ENCODE results near the gene DMRTB1. TPM values are rescaled to one million over a fixed set of nuclear protein-coding genes. Genes with fewer than 3 reads are reported as not detected.

The DMRTB1 gene
- total and polyA plus RNA-seq, 9 of the 15 experiments (the other 6 are each of a cell fraction or from before 2014, with no cell fraction given): 0.06 to 0.35 (median 0.13) TPM; not detected in 3

DNA sequence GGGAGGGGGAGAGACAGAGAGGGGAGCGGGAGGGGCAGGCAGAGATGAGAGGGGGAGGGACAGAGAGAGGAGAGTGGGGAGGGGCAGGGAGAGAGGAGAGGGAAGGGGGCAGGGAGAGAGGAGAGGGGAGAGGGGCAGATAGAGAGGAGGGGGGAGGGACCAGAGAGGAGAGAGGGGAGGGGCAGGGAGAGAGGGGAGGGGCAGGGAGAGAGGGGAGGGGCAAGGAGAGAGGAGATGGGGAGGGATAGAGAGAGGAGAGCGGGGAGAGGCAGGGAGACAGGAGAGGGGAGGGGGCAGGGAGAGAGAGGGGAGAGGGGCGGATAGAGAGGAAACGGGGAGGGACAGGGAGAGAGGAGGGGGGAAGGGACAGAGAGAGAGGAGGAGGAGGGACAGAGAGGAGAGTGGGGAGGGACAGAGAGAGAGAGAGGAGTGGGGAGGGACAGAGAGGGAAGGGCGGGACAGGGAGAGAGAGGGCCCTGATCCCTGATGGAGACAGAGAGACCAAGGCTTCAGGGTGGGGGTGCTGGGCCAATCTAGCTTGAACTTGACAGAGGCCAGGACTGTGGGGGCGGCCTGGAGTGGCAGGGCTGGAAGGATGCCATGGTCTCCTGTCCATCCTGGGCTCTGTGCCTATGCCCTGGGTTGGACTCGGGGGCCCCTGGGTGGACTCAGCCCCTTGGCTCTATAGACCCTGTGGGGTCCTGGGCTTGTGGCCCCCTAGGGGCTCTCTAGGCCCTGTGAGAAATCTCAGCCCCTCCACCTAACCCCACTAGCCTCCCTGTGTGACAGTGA, 43.6 kb downstream of the DMRTB1 start:
- peaks cover 8% of the 10 kb centered on the region for H4K20me1 ChIP-seq (replicated peaks; ENCODE audit: control insufficient read depth, insufficient read depth, low read length)
- no peak for FAIRE-seq

More for the DNA sequence above, 43.6 kb downstream of the DMRTB1 start:
- ATAC-seq (peak; percentile 37), DNase-seq (ENCODE audit: extremely low read depth in 1 of 4, low spot score in 3 of 4) (peak in 1 of 4 experiments; percentile 35)
- no peak overlapping the region for H3K27ac ChIP-seq (ENCODE audit: extremely low read depth, low read depth, low read length)
- peaks cover 50 to 79% of the 10 kb centered on the region in 2 experiments for H3K27me3 ChIP-seq (ENCODE audit: control insufficient read depth in 2 of 2, insufficient read depth in 2 of 2, low read length in 2 of 2)
- no peaks in the 10 kb centered on the region for H3K9me3 ChIP-seq (replicated peaks; ENCODE audit: control insufficient read depth, insufficient read depth, low read depth, low read length)
- H3K4me2 ChIP-seq (ENCODE audit: insufficient read depth, low read length): no peak overlapping the region
- 4% methylated on average over 2 of the region's 7 CpGs for WGBS (ENCODE audit: insufficient coverage, low coverage, missing lambda C conversion rate)
- in situ Hi-C loops (cut with MboI) (no loop called here), intact Hi-C loops (cut with micrococcal nuclease) (no loop called here)
- H3K9me1 ChIP-seq (ENCODE audit: control insufficient read depth, insufficient read depth, low read length): peaks cover 4% of the 10 kb centered on the region
- no peaks in the 10 kb centered on the region for H3K36me3 ChIP-seq (ENCODE audit: control insufficient read depth, insufficient read depth, low read length)
- ChIA-PET CTCF (ENCODE audit: low intra/inter-chr PET ratio) (no interaction called here), POLR2A (no interaction called here)
- H3K4me3 ChIP-seq: no peak overlapping the region
- no TSS peak for BruUV-seq (replicated peaks)
- H3K4me1 ChIP-seq (replicated peaks in 1 of 2; ENCODE audit: control insufficient read depth in 2 of 2, insufficient read depth in 2 of 2, low read length in 2 of 2): peaks cover 0 to 16% of the 10 kb centered on the region in 2 experiments; a peak in 1 of 5 replicates
- H3K79me2 ChIP-seq (ENCODE audit: control insufficient read depth, insufficient read depth, low read length): no peaks in the 10 kb centered on the region
- TF ChIP-seq, protein P1, sequence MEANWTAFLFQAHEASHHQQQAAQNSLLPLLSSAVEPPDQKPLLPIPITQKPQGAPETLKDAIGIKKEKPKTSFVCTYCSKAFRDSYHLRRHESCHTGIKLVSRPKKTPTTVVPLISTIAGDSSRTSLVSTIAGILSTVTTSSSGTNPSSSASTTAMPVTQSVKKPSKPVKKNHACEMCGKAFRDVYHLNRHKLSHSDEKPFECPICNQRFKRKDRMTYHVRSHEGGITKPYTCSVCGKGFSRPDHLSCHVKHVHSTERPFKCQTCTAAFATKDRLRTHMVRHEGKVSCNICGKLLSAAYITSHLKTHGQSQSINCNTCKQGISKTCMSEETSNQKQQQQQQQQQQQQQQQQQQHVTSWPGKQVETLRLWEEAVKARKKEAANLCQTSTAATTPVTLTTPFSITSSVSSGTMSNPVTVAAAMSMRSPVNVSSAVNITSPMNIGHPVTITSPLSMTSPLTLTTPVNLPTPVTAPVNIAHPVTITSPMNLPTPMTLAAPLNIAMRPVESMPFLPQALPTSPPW (CRISPR knock-in tag; IDR thresholded peaks at IDR 0.05): 0 out of 2 replicates have a peak, but pooled peaks have one; percentile 14
- no peak for TF ChIP-seq ZNF551 (CRISPR knock-in tag; IDR thresholded peaks at IDR 0.05)
- no peak overlapping the region for H2AFZ ChIP-seq (ENCODE audit: low read depth, low read length)
- H3K9ac ChIP-seq (ENCODE audit: insufficient read depth in 1 of 2, low read depth in 2 of 2, low read length in 2 of 2): no peak overlapping the region

All from K562 (cell line).